ENCODE results near the gene SMARCAL1. TPM values are rescaled to one million over a fixed set of nuclear protein-coding genes. Genes with fewer than 3 reads are reported as not detected.
A peak's percentile ranks its signal among the peaks of the same experiment; 100 is the strongest.
"Not testable (repeated sequence)": the region's sequence is repeated elsewhere in the genome, so short reads cannot be mapped to it uniquely, and the experiment has no call there.

The SMARCAL1 gene
- total and polyA plus RNA-seq, 8 donors, result 5.8 to 152 (median 18.3) TPM

- 81 to 93% (median 85%) methylated on average over 5 of the region's 5 CpGs for WGBS, 5 donors
- TF ChIP-seq POLR2AphosphoS5 (IDR thresholded peaks at IDR 0.05) (no peak), POLR2A (IDR thresholded peaks at IDR 0.05) (no peak), CTCF (IDR thresholded peaks at IDR 0.05) (no peak), EP300 (IDR thresholded peaks at IDR 0.05) (no peak)
- DNase-seq, result no peak
- intact Hi-C loops (cut with DNase I; ENCODE audit: low total_unique reads), result no loop called here
- no peaks in the 10 kb centered on the region for H3K9me3 ChIP-seq
- peaks cover 0 to 20% (median 7%) of the 10 kb centered on the region in 4 donors for H3K4me1 ChIP-seq
- H3K27ac ChIP-seq, result no peak overlapping the region
- no peaks in the 10 kb centered on the region for H3K27me3 ChIP-seq
- H3K36me3 ChIP-seq, result peaks cover 16 to 47% (median 40%) of the 10 kb centered on the region in 4 donors
- H3K4me3 ChIP-seq, result no peak overlapping the region
Measured at GRCh38 chr2:216507220-216508160, 95.2 kb downstream of the SMARCAL1 start.

- H3K36me3 ChIP-seq, result peaks cover 10 to 39% (median 32%) of the 10 kb centered on the region in 4 donors
- H3K27ac ChIP-seq, result no peak overlapping the region
- H3K4me1 ChIP-seq, result peaks cover 0 to 12% (median 4%) of the 10 kb centered on the region in 4 donors
- intact Hi-C loops (cut with DNase I; ENCODE audit: low total_unique reads), result no loop called here
- DNase-seq, result no peak
- no peaks in the 10 kb centered on the region for H3K9me3 ChIP-seq
- H3K4me3 ChIP-seq, result no peak overlapping the region
- TF ChIP-seq POLR2AphosphoS5 (IDR thresholded peaks at IDR 0.05) (no peak), POLR2A (IDR thresholded peaks at IDR 0.05) (no peak), EP300 (IDR thresholded peaks at IDR 0.05) (no peak), CTCF (IDR thresholded peaks at IDR 0.05) (no peak)
- H3K27me3 ChIP-seq, result no peaks in the 10 kb centered on the region
- WGBS, 5 donors, result 95 to 100% (median 100%) methylated on average over 1 of the region's 1 CpG
Measured at GRCh38 chr2:216508229-216508628, 95.9 kb downstream of the SMARCAL1 start.

- no peak overlapping the region for H3K4me3 ChIP-seq
- intact Hi-C loops (cut with DNase I; ENCODE audit: low total_unique reads), result loop anchor here (5.0 kb wide), 1 partner anchor 150 kb away; no protein-coding TSS in a partner anchor
- TF ChIP-seq EP300 (IDR thresholded peaks at IDR 0.05) (no peak), CTCF (IDR thresholded peaks at IDR 0.05) (peak in 5 of 7 experiments; percentile 48 to 85 (median 64))
- no peak overlapping the region for H3K27ac ChIP-seq
- 23 to 43% (median 27%) methylated on average over 2 of the region's 2 CpGs for WGBS, 5 donors
- H3K27me3 ChIP-seq, result no peaks in the 10 kb centered on the region
- DNase-seq, result peak in 1 of 2 donors; percentile 75
- peaks cover 0 to 9% (median 4%) of the 10 kb centered on the region in 4 donors for H3K4me1 ChIP-seq
- no peaks in the 10 kb centered on the region for H3K36me3 ChIP-seq
- no peaks in the 10 kb centered on the region for H3K9me3 ChIP-seq
Measured at GRCh38 chr2:216516730-216517350, 104.6 kb downstream of the SMARCAL1 start.

GRCh38 chr2:216517447-216518225, 105.4 kb downstream of the SMARCAL1 start:
- Histone ChIP-seq H3K4me3 (no peak overlapping the region), H3K4me1 (peaks cover 0 to 9% (median 4%) of the 10 kb centered on the region in 4 donors), H3K36me3 (no peaks in the 10 kb centered on the region), H3K27ac (no peak overlapping the region), H3K27me3 (no peaks in the 10 kb centered on the region), H3K9me3 (no peaks in the 10 kb centered on the region)
- intact Hi-C loops (cut with DNase I; ENCODE audit: low total_unique reads), result loop anchor here (5.0 kb wide), 1 partner anchor 150 kb away; no protein-coding TSS in a partner anchor
- no peak for DNase-seq
- TF ChIP-seq CTCF (IDR thresholded peaks at IDR 0.05) (no peak), EP300 (IDR thresholded peaks at IDR 0.05) (no peak), POLR2AphosphoS5 (IDR thresholded peaks at IDR 0.05) (no peak), POLR2A (IDR thresholded peaks at IDR 0.05) (no peak)
- 75 to 89% (median 86%) methylated on average over 4 of the region's 4 CpGs for WGBS, 5 donors

GRCh38 chr2:216518566-216519119, 106.4 kb downstream of the SMARCAL1 start:
- not testable (repeated sequence) for H3K36me3 ChIP-seq, H3K9me3 ChIP-seq, H3K27ac ChIP-seq, H3K27me3 ChIP-seq, H3K4me1 ChIP-seq, DNase-seq, H3K4me3 ChIP-seq
- intact Hi-C loops (cut with DNase I; ENCODE audit: low total_unique reads), result loop anchor here (5.0 kb wide), 1 partner anchor 149 kb away; no protein-coding TSS in a partner anchor
- 81 to 90% (median 86%) methylated on average over 9 of the region's 9 CpGs for WGBS, 5 donors
